ENCODE data around the gene OVCA2. TPM values are rescaled to one million over a fixed set of nuclear protein-coding genes. Genes with fewer than 3 reads are reported as not detected.
A peak's percentile ranks its signal among the peaks of the same experiment; 100 is the strongest.

The OVCA2 gene
- total RNA-seq (10 to 100 TPM; 11.1 to 31.7 TPM), polyA plus RNA-seq (10 to 100 TPM; 43.2 to 55.4 TPM)
- long read RNA-seq, donor 1, transcript OVCA2-201 (2 exons, 1,122 nt), result major isoform, 14 of 14 reads
- long read RNA-seq, donor 1, partial matches to known transcripts, result 0 of 14 reads
- long read RNA-seq, donor 1, other reads (novel, unspliced or antisense), result 0 of 14 reads
- long read RNA-seq, donor 2, transcript OVCA2-201 (2 exons, 1,122 nt), result major isoform, 11 of 11 reads
- long read RNA-seq, donor 2, partial matches to known transcripts, result 0 of 11 reads
- long read RNA-seq, donor 2, other reads (novel, unspliced or antisense), result 0 of 11 reads
- long read RNA-seq, donor 3, transcript OVCA2-201 (2 exons, 1,122 nt), result major isoform, 9 of 9 reads
- long read RNA-seq, donor 3, partial matches to known transcripts, result 0 of 9 reads
- long read RNA-seq, donor 3, other reads (novel, unspliced or antisense), result 0 of 9 reads
- long read RNA-seq, donor 4, transcript OVCA2-201 (2 exons, 1,122 nt), result major isoform, 12 of 12 reads
- long read RNA-seq, donor 4, partial matches to known transcripts, result 0 of 12 reads
- long read RNA-seq, donor 4, other reads (novel, unspliced or antisense), result 0 of 12 reads
- long read RNA-seq, donor 5, transcript OVCA2-201 (2 exons, 1,122 nt), result major isoform, 29 of 29 reads
- long read RNA-seq, donor 5, partial matches to known transcripts, result 0 of 29 reads
- long read RNA-seq, donor 5, other reads (novel, unspliced or antisense), result 0 of 29 reads

- DNase-seq, result peak; percentile 96 to 97 (median 97)
- no peaks in the 10 kb centered on the region for H3K9me3 ChIP-seq (ENCODE audit: control insufficient read depth in 4 of 4, insufficient read depth in 3 of 4, low read length in 3 of 4)
- 1% methylated on average over 91 to 92 of the region's 93 CpGs for WGBS, 2 donors
- peak; percentile 50 for TF ChIP-seq CTCF (IDR thresholded peaks at IDR 0.05; ENCODE audit: control extremely low read depth, extremely low read depth)
- peak within 1 kb of the TSS; percentile 81 for H3K4me3 ChIP-seq
- peak within 1 kb of the TSS; percentile 89 to 92 for H3K27ac ChIP-seq (ENCODE audit: low read depth in 1 of 2, low read length in 1 of 2)
- peaks cover 0 to 22% (median 16%) of the 10 kb centered on the region in 4 donors for H3K36me3 ChIP-seq (ENCODE audit: control insufficient read depth in 4 of 4, insufficient read depth in 4 of 4, low read length in 4 of 4)
- peaks cover 0 to 13% (median 7%) of the 10 kb centered on the region in 5 donors for H3K4me1 ChIP-seq (ENCODE audit: control insufficient read depth in 5 of 5, insufficient read depth in 5 of 5, low read length in 5 of 5)
- peak; percentile 92 for ATAC-seq (ENCODE audit: insufficient read depth, low FRiP score)
- peak within 1 kb of the TSS; percentile 88 to 94 for H3K9ac ChIP-seq (ENCODE audit: insufficient read depth in 1 of 2, low read length in 2 of 2)
- H3K27me3 ChIP-seq (ENCODE audit: control insufficient read depth in 3 of 3, insufficient read depth in 3 of 3, low read length in 2 of 3), result no peaks in the 10 kb centered on the region
These were observed at the start of gene OVCA2 for GRCh38 chr17:2041561-2042389. TSS of gene OVCA2 (plus strand) at chr17:2042022. CDS start at chr17:2042048, 26 bp downstream.

- Histone ChIP-seq H3K9ac (ENCODE audit: insufficient read depth in 1 of 2, low read length in 2 of 2) (no peak overlapping the region), H3K36me3 (ENCODE audit: control insufficient read depth in 4 of 4, insufficient read depth in 4 of 4, low read length in 4 of 4) (no peaks in the 10 kb centered on the region), H3K9me3 (ENCODE audit: control insufficient read depth in 4 of 4, insufficient read depth in 3 of 4, low read length in 3 of 4) (no peaks in the 10 kb centered on the region), H3K27me3 (ENCODE audit: control insufficient read depth in 3 of 3, insufficient read depth in 3 of 3, low read length in 2 of 3) (no peaks in the 10 kb centered on the region), H3K4me1 (ENCODE audit: control insufficient read depth in 5 of 5, insufficient read depth in 5 of 5, low read length in 5 of 5) (peaks cover 0 to 21% (median 7%) of the 10 kb centered on the region in 5 donors), H3K4me3 (no peak overlapping the region), H3K27ac (ENCODE audit: low read depth in 1 of 2, low read length in 1 of 2) (no peak overlapping the region)
- ATAC-seq (ENCODE audit: insufficient read depth, low FRiP score) (no peak), DNase-seq (no peak)
- no peak for TF ChIP-seq CTCF (IDR thresholded peaks at IDR 0.05; ENCODE audit: control extremely low read depth, extremely low read depth)
- 77 to 84% methylated on average over 10 of the region's 10 CpGs for WGBS, 2 donors
These were observed 49.3 kb upstream of the OVCA2 start for GRCh38 chr17:1992541-1992940.

GRCh38 chr17:1994707-1995106, 47.1 kb upstream of the OVCA2 start:
- DNase-seq, result no peak
- no peak for ATAC-seq (ENCODE audit: insufficient read depth, low FRiP score)
- no peak for TF ChIP-seq CTCF (IDR thresholded peaks at IDR 0.05; ENCODE audit: control extremely low read depth, extremely low read depth)
- H3K9ac ChIP-seq (ENCODE audit: insufficient read depth in 1 of 2, low read length in 2 of 2), result no peak overlapping the region
- no peaks in the 10 kb centered on the region for H3K9me3 ChIP-seq (ENCODE audit: control insufficient read depth in 4 of 4, insufficient read depth in 3 of 4, low read length in 3 of 4)
- no peaks in the 10 kb centered on the region for H3K36me3 ChIP-seq (ENCODE audit: control insufficient read depth in 4 of 4, insufficient read depth in 4 of 4, low read length in 4 of 4)
- H3K4me3 ChIP-seq, result no peak overlapping the region
- WGBS, 2 donors, result 96 to 97% methylated on average over 4 of the region's 4 CpGs
- H3K27me3 ChIP-seq (ENCODE audit: control insufficient read depth in 3 of 3, insufficient read depth in 3 of 3, low read length in 2 of 3), result no peaks in the 10 kb centered on the region
- H3K4me1 ChIP-seq (ENCODE audit: control insufficient read depth in 5 of 5, insufficient read depth in 5 of 5, low read length in 5 of 5), result peaks cover 0 to 28% (median 17%) of the 10 kb centered on the region in 5 donors
- H3K27ac ChIP-seq (ENCODE audit: low read depth in 1 of 2, low read length in 1 of 2), result no peak overlapping the region
